Measurements from ENCODE around the gene AOPEP. TPM values are rescaled to one million over a fixed set of nuclear protein-coding genes. Genes with fewer than 3 reads are reported as not detected.

The AOPEP gene
- total and polyA plus RNA-seq, 11 donors, result 105 to 310 (median 185) TPM

- DNase-seq (no peak), ATAC-seq (peak in 1 of 4 donors; percentile 35)
- no peak overlapping the region for H3K4me3 ChIP-seq
- TF ChIP-seq, protein P1, sequence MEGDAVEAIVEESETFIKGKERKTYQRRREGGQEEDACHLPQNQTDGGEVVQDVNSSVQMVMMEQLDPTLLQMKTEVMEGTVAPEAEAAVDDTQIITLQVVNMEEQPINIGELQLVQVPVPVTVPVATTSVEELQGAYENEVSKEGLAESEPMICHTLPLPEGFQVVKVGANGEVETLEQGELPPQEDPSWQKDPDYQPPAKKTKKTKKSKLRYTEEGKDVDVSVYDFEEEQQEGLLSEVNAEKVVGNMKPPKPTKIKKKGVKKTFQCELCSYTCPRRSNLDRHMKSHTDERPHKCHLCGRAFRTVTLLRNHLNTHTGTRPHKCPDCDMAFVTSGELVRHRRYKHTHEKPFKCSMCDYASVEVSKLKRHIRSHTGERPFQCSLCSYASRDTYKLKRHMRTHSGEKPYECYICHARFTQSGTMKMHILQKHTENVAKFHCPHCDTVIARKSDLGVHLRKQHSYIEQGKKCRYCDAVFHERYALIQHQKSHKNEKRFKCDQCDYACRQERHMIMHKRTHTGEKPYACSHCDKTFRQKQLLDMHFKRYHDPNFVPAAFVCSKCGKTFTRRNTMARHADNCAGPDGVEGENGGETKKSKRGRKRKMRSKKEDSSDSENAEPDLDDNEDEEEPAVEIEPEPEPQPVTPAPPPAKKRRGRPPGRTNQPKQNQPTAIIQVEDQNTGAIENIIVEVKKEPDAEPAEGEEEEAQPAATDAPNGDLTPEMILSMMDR (IDR thresholded peaks at IDR 0.05), result no peak
- TF ChIP-seq POLR2A (IDR thresholded peaks at IDR 0.05), result no peak
- no peaks in the 10 kb centered on the region for H3K27me3 ChIP-seq
- 26 to 59% (median 48%) methylated on average over 2 of the region's 2 CpGs for WGBS, 4 donors
- peaks cover 0 to 34% (median 19%) of the 10 kb centered on the region in 12 donors for H3K4me1 ChIP-seq
- peak overlapping the region in 11 of 12 donors; percentile 24 to 89 (median 79) for H3K27ac ChIP-seq
- H3K9me3 ChIP-seq, result no peaks in the 10 kb centered on the region
- H3K36me3 ChIP-seq, result no peaks in the 10 kb centered on the region
- intact Hi-C loops (cut with DNase I), result loop anchor here in 1 of 10 donors (10.0 kb wide), 1 partner anchor 94 kb away; no protein-coding TSS in a partner anchor
Observed at GRCh38 chr9:94779031-94779430, 52.5 kb downstream of the AOPEP start.

- intact Hi-C loops (cut with DNase I), result loop anchor here in 9 of 10 donors (1.0 to 10.0 kb wide), 14 partner anchors 53 to 353 kb away; partner anchors contain the start of gene AOPEP (in 1 of the 9)
- no peak overlapping the region for H3K4me3 ChIP-seq
- peaks cover 0 to 34% (median 19%) of the 10 kb centered on the region in 12 donors for H3K4me1 ChIP-seq
- no peaks in the 10 kb centered on the region for H3K9me3 ChIP-seq
- ATAC-seq, result no peak
- H3K27me3 ChIP-seq, result no peaks in the 10 kb centered on the region
- 80 to 86% (median 81%) methylated on average over 4 of the region's 4 CpGs for WGBS, 4 donors
- TF ChIP-seq, protein P1 (IDR thresholded peaks at IDR 0.05), result no peak
- no peak for TF ChIP-seq POLR2A (IDR thresholded peaks at IDR 0.05)
- H3K36me3 ChIP-seq, result no peaks in the 10 kb centered on the region
- H3K27ac ChIP-seq, result peak overlapping the region; percentile 26 to 90 (median 79)
- no peak for DNase-seq
Observed at GRCh38 chr9:94779693-94780290, 53.3 kb downstream of the AOPEP start.

- Histone ChIP-seq H3K4me1 (peaks cover 0 to 34% (median 19%) of the 10 kb centered on the region in 12 donors), H3K27ac (peak overlapping the region; percentile 26 to 90 (median 79))
Observed at GRCh38 chr9:94780516-94780950, 54.0 kb downstream of the AOPEP start.

More at GRCh38 chr9:94780516-94780950, 54.0 kb downstream of the AOPEP start:
- Histone ChIP-seq H3K9me3 (no peaks in the 10 kb centered on the region), H3K4me3 (no peak overlapping the region), H3K36me3 (no peaks in the 10 kb centered on the region), H3K27me3 (no peaks in the 10 kb centered on the region)
- peak; percentile 81 to 88 (median 84) for ATAC-seq
- WGBS, 4 donors, result 15 to 38% (median 23%) methylated on average over 5 of the region's 5 CpGs
- DNase-seq, result peak; percentile 66 to 85 (median 72)
- TF ChIP-seq, protein P1 (IDR thresholded peaks at IDR 0.05), result no peak
- TF ChIP-seq POLR2A (IDR thresholded peaks at IDR 0.05), result peak in 1 of 2 donors; percentile 37
- intact Hi-C loops (cut with DNase I), result loop anchor here in 9 of 10 donors (1.0 to 10.0 kb wide), 14 partner anchors 54 to 352 kb away; partner anchors contain the start of gene AOPEP (in 1 of the 9)

All from heart left ventricle (tissue), 16 donors.